GM21526 (cell line): ENCODE data around the gene SGO2.
"Not testable (repeated sequence)": the region's sequence is repeated elsewhere in the genome, so short reads cannot be mapped to it uniquely, and the experiment has no call there.

Experiments used
- ATAC-seq: cut with Tn5 transposase; IDR thresholded peaks from one replicate; pipeline ENCODE4 v1.9.1; 2021; ENCODE audit warnings: moderate library complexity; ENCODE audit not compliant: unreplicated experiment, low FRiP score

Gene SGO2

GRCh38 chr2:200509612-200510433 is 16.2 kb upstream of the SGO2 start, which contains the start of gene KCTD18:
KCTD18 (minus strand) TSS chr2:200510068; CDS start chr2:200507016, 3,052 bp downstream.
- ATAC-seq: peak; percentile 98

DNA sequence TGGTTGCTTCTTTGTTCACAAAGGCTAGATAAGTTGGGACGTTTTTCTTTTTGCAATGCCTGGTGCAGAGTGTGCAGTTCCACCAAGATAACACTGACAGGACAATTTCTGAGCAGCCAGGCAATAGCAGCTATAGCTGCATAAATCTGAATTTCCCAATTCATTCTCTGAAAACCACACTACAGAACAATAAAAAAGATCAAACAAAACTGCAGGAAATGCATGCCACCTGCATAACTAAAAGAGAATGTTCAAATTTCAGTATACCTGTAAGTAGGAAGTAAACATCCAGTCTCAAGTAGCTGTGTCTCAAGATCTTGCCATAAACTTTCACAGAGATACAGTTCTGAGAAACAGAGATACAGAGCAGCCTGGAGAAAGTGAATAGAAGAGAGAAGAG is 10.9 kb upstream of the SGO2 start:
- no peak for ATAC-seq

DNA sequence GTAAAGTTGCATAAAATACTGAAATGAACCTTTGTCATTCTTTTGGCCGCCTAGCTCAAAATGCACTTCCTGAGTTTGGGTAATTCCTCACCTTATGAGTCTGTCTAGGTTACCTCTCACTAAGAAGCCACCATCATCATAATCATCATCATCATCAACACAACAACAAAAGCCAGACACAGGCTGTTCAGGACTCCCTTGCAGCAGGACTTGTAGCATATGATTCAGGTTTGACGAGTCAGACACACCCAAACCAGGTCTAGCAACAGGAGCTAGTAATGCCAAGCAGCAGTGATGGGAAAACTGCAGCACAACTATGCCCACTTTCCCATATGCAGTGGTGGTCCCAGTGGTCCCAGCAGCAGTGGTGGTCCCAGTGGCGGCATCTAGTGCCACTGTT is 2.8 kb upstream of the SGO2 start:
- no peak for ATAC-seq

DNA sequence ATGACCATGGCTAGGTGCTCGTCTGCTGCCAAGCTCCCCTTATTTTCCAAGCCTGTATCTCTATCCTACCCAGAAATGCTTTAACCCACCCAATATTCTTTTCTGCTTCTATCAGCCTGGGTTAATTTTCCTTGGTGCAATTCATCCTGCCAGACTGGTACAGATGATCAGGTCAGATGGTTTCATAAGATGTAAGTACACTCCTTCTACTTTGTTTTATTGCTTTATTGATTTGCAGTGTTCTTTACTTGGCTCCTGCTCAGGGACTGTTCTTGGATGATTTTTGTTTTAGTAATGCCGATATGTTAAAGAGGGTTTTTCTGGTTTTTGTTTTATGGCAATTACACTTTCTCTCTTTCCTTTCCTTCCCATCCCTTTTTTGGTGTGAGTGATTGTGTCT is 2.4 kb upstream of the SGO2 start:
- no peak for ATAC-seq

DNA sequence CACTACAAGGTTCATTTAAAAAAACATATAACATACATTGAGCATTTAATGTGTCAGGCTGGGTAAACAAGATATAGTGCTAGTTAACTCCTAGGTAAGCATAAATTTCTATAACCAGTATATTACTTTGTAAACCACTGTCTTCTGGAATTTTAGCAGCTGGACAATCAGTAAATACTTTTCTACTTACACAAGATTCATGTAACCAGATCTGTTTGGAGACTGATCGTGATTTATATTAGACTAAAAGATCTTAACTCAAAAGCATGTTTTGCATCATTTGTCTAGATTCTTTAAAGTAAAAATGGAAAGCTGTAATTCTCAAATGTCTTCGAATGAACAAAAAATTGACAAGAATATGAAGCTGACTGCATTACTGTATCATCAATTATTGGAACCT is 941 bp upstream of the SGO2 start:
- ATAC-seq: no peak

- ATAC-seq: no peak
Measured at GRCh38 chr2:200525551-200525881, 491 bp upstream of the SGO2 start.

DNA sequence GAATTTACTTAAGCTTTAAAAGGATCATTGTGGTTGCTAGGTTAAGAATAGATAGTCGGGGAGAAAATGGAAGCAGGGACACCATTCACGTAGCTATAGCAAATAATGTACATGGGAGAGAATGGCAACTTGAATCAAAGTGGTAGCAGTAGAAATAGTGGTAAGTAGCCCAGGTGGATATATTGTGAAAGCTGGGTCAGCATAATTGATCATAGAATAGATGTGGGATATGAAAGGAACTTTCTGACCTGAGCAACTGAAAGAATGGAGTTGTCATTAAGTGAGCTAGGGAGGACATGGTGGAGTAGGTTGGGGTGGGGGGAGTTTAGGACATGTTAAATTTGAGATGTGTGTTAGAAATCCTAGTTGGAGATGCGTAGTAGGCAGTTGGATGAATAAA is 2.2 kb downstream of the SGO2 start:
- no peak for ATAC-seq

GRCh38 chr2:200533754-200534153 is 7.7 kb downstream of the SGO2 start:
- ATAC-seq: no peak

GRCh38 chr2:200534572-200534971 is 8.6 kb downstream of the SGO2 start:
- no peak for ATAC-seq

GRCh38 chr2:200538139-200538538 is 12.1 kb downstream of the SGO2 start:
- ATAC-seq: no peak

GRCh38 chr2:200540793-200541192 is 14.8 kb downstream of the SGO2 start:
- ATAC-seq: no peak

DNA sequence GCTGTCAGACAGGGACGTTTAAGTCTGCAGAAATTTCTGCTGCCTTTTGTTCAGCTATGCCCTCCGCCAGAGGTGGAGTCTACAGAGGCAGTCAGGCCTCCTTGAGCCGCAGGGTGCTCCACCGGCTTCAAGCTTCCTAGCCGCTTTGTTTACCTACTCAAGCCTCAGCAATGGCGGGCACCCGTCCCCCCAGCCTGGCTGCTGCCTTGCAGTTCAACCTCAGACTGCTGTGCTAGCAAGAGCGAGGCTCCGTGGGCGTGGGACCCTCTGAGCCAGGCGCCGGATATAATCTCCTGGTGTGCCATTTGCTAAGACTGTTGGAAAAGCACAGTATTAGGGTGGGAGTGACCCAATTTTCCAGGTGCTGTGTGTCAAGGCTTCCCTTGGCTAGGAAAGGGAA is 40.6 kb downstream of the SGO2 start:
- ATAC-seq: not testable (repeated sequence)

DNA sequence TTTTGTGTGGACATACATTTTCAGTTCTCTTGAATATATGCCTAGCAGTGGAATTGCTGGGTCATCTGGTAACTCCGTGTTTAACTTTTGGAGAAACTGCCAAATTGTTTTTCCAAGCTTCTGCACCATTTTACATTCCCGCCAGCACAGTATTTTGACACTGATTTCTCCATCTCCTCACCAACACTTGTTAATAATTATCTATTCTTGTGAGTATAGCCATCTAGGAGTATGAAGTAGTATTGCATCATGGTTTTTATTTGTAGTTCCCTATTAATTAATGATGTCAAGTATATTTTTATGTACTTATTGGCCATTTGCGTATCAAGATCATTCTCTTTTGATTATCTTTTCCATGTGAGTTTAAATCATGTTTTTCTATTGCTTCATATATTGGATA is 41.9 kb downstream of the SGO2 start:
- no peak for ATAC-seq

- no peak for ATAC-seq
Measured at GRCh38 chr2:200575957-200576356, 50.0 kb downstream of the SGO2 start.

DNA sequence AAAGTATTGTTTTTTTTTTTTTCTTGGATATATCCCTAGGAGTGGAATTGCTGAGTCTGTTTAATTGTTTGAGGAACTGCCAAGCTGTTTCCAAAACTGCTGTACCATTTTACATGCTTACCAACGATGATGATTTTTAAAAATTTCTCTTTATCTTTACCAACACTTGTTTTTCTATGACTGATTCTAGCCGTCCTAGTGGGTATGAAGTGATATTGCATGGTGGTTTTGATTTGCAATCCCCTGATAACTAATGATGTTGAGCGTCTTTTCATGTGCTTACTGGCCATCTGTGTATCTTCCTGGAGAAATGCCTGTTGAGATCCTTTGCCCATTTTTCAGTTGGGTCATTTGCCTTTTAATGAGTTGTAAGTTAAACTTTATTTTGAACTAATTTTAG is 51.0 kb downstream of the SGO2 start:
- ATAC-seq: no peak

- no peak for ATAC-seq
Measured at GRCh38 chr2:200578778-200579177, 52.8 kb downstream of the SGO2 start.

DNA sequence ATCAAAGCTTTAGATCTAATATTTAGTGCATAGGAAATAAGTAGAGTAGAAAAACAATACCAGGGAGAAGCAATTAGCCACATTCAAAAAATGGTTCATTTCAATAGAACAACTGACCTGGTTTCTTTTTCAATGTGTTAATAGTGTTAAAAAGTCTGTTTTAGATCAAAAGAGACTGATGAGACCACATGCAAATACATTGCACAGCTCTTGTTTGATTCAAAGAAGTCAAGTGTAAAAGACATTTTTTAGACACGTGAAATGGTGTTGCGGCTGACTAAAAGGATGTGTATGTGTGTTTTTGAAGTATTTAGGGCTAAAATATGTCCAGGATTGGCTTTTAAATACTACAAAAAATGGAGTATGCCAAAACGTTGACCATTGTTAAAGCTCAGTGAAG is 58.6 kb downstream of the SGO2 start:
- no peak for ATAC-seq

DNA sequence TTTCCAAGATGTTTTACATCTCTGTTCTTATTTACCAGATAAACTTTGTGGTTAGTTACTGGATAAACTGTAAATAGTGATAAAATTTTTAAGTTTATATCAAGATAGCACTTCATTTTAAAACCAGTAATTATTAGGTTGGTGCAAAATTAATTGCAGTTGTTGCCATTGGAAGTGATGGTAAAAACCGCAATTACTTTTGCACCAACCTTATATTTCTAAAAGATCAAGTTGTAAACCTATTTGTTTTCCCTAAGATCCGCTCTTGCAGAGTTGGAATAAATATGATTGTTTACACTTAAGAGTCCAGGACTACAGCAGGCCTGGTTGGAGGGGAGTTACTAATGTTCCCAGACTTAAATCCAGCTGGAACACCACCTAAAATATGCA is 59.3 kb downstream of the SGO2 start:
- ATAC-seq: no peak

GRCh38 chr2:200585730-200586643 is 60.0 kb downstream of the SGO2 start, which contains the start of gene AOX1:
AOX1 (plus strand) TSS chr2:200586014; CDS start chr2:200586109, 95 bp downstream.
- ATAC-seq: no peak

GRCh38 chr2:200586644-200586975 is 60.6 kb downstream of the SGO2 start:
- no peak for ATAC-seq

GRCh38 chr2:200587007-200587616 is 61.1 kb downstream of the SGO2 start:
- ATAC-seq: no peak
